ENCODE measurements around the gene TSKS. TPM values are rescaled to one million over a fixed set of nuclear protein-coding genes. Genes with fewer than 3 reads are reported as not detected.

TSKS gene
- polyA plus RNA-seq, 1 donor (not counting 4 experiments of a cell fraction or from before 2014, with no cell fraction given), result 1.9 TPM

DNA sequence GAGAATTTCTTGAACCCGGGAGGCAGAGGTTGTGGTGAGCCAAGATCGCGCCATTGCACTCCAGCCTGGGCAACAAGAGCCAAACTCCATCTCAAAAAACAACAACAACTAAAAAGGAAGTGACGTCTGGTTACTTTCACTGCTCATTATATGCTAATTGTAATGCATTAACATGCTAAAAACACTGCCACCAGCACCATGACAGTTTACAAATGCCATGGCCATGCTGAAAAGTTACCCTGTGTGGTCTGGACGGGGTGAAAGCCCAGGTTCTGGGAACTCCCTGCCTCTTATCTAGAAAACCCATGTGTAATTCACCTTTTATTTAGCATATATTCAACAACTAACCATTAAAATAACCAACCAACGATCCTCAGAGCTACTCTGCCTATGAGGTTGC is 44.1 kb downstream of the TSKS start:
- no peak overlapping the region for H3K4me2 ChIP-seq (ENCODE audit: control insufficient read depth, extremely low read depth, insufficient read depth, low read depth, low read length)
- H3K27ac ChIP-seq (ENCODE audit: control insufficient read depth, insufficient read depth, low read length), result no peak overlapping the region
- FAIRE-seq (no peak), DNase-seq (ENCODE audit: low read depth, low spot score) (no peak)
- no peaks in the 10 kb centered on the region for H3K79me2 ChIP-seq (ENCODE audit: control insufficient read depth, insufficient read depth, low read length)
- dilution Hi-C loops (cut with MboI; ENCODE audit: extremely low pct_ligation_motif_present, low sequenced_read_pairs), result no loop called here
- no peak overlapping the region for H3K9ac ChIP-seq (ENCODE audit: control insufficient read depth, extremely low read depth, insufficient read depth, low read length)
- no peaks in the 10 kb centered on the region for H3K4me1 ChIP-seq (ENCODE audit: control insufficient read depth, extremely low read depth, insufficient read depth, low read length)
- H3K27me3 ChIP-seq (ENCODE audit: control insufficient read depth, extremely low read depth, insufficient read depth, low read length), result no peaks in the 10 kb centered on the region
- no peak overlapping the region for H2AFZ ChIP-seq (ENCODE audit: control insufficient read depth, low read length)
- TF ChIP-seq EZH2 (IDR thresholded peaks at IDR 0.05; ENCODE audit: low read length), result no peak
- TF ChIP-seq, protein P1, sequence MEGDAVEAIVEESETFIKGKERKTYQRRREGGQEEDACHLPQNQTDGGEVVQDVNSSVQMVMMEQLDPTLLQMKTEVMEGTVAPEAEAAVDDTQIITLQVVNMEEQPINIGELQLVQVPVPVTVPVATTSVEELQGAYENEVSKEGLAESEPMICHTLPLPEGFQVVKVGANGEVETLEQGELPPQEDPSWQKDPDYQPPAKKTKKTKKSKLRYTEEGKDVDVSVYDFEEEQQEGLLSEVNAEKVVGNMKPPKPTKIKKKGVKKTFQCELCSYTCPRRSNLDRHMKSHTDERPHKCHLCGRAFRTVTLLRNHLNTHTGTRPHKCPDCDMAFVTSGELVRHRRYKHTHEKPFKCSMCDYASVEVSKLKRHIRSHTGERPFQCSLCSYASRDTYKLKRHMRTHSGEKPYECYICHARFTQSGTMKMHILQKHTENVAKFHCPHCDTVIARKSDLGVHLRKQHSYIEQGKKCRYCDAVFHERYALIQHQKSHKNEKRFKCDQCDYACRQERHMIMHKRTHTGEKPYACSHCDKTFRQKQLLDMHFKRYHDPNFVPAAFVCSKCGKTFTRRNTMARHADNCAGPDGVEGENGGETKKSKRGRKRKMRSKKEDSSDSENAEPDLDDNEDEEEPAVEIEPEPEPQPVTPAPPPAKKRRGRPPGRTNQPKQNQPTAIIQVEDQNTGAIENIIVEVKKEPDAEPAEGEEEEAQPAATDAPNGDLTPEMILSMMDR (optimal IDR thresholded peaks at IDR 0.05 in 1 of 3, IDR thresholded peaks at IDR 0.05 in 1 of 3, conservative IDR thresholded peaks at IDR 0.05 in 1 of 3; ENCODE audit: extremely low read depth in 1 of 3, insufficient read depth in 2 of 3, low read length in 3 of 3), result no peak
- H3K9me3 ChIP-seq (ENCODE audit: control insufficient read depth, low read depth, low read length), result no peaks in the 10 kb centered on the region
- H3K36me3 ChIP-seq (ENCODE audit: control insufficient read depth in 2 of 2, extremely low read depth in 1 of 2, insufficient read depth in 2 of 2, low read length in 2 of 2), result no peaks in the 10 kb centered on the region
- H3K9me1 ChIP-seq (ENCODE audit: control insufficient read depth, extremely low read depth, insufficient read depth, low read length), result no peaks in the 10 kb centered on the region
- no peak overlapping the region for H3K4me3 ChIP-seq (ENCODE audit: control insufficient read depth in 2 of 3, extremely low read depth in 1 of 3, insufficient read depth in 2 of 3, low read depth in 1 of 3, low read length in 3 of 3)
- H4K20me1 ChIP-seq (ENCODE audit: control insufficient read depth, extremely low read depth, insufficient read depth, low read length), result no peaks in the 10 kb centered on the region

DNA sequence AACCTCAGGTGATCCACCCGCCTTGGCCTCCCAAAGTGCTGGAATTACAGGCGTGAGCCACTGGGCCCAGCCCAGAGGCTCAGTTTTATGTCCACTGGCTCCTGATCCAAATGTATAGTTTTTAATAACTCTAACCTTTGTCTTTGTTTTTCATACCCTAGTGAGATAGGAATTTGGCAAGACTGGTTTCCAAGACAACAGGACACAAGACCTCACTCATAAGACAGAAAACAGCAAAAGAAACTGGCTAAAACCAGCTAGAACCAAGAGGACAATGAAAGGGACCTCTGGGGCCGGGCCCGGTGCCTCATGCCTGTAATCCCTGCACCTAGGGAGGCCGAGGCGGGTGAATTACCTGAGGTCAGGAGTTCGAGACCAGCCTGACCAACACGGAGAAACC is 44.6 kb downstream of the TSKS start:
- Histone ChIP-seq H3K9me3 (ENCODE audit: control insufficient read depth, low read depth, low read length) (no peaks in the 10 kb centered on the region), H3K4me3 (ENCODE audit: control insufficient read depth in 2 of 3, extremely low read depth in 1 of 3, insufficient read depth in 2 of 3, low read depth in 1 of 3, low read length in 3 of 3) (no peak overlapping the region), H3K9me1 (ENCODE audit: control insufficient read depth, extremely low read depth, insufficient read depth, low read length) (no peaks in the 10 kb centered on the region), H3K27ac (ENCODE audit: control insufficient read depth, insufficient read depth, low read length) (no peak overlapping the region), H4K20me1 (ENCODE audit: control insufficient read depth, extremely low read depth, insufficient read depth, low read length) (no peaks in the 10 kb centered on the region), H3K4me2 (ENCODE audit: control insufficient read depth, extremely low read depth, insufficient read depth, low read depth, low read length) (peak overlapping the region; percentile 22), H3K36me3 (ENCODE audit: control insufficient read depth in 2 of 2, extremely low read depth in 1 of 2, insufficient read depth in 2 of 2, low read length in 2 of 2) (no peaks in the 10 kb centered on the region), H3K4me1 (ENCODE audit: control insufficient read depth, extremely low read depth, insufficient read depth, low read length) (no peaks in the 10 kb centered on the region), H3K27me3 (ENCODE audit: control insufficient read depth, extremely low read depth, insufficient read depth, low read length) (no peaks in the 10 kb centered on the region), H3K79me2 (ENCODE audit: control insufficient read depth, insufficient read depth, low read length) (no peaks in the 10 kb centered on the region), H2AFZ (ENCODE audit: control insufficient read depth, low read length) (no peak overlapping the region), H3K9ac (ENCODE audit: control insufficient read depth, extremely low read depth, insufficient read depth, low read length) (no peak overlapping the region)
- DNase-seq (ENCODE audit: low read depth, low spot score) (no peak), FAIRE-seq (no peak)
- TF ChIP-seq, protein P1 (optimal IDR thresholded peaks at IDR 0.05 in 1 of 3, IDR thresholded peaks at IDR 0.05 in 1 of 3, conservative IDR thresholded peaks at IDR 0.05 in 1 of 3; ENCODE audit: extremely low read depth in 1 of 3, insufficient read depth in 2 of 3, low read length in 3 of 3), result no peak
- TF ChIP-seq EZH2 (IDR thresholded peaks at IDR 0.05; ENCODE audit: low read length), result no peak
- dilution Hi-C loops (cut with MboI; ENCODE audit: extremely low pct_ligation_motif_present, low sequenced_read_pairs), result no loop called here
